HepG2 (cell line): ENCODE results near the gene CTSZ. TPM values are rescaled to one million over a fixed set of nuclear protein-coding genes. Genes with fewer than 3 reads are reported as not detected.

Source experiments
- ATAC-seq: fragments of 200-7000 bp; cut with Tn5 transposase; 3 replicates; pipeline ENCODE4 v1.9.1; 2020; ENCODE audit warnings: mild to moderate bottlenecking, moderate library complexity
- BruUV-seq: library from RNA; stranded (reverse); fragments of 400-500 nt; replicated peaks from 2 replicates; lab custom pipeline; 2021; lab: Mats Ljungman, UMichigan
- CTCF ChIA-PET: fragments of 300-600 bp; formaldehyde crosslinking; extraction: SDS; loops from one replicate; lab custom pipeline; 2021; ENCODE audit warnings: low total read pairs, inconsistent platforms, low intra/inter-chr PET ratio; lab: Yijun Ruan, JAX
- POLR2A ChIA-PET: fragments of 350-600 bp; sonication (Branson Sonifier 250); formaldehyde crosslinking; loops from one replicate; lab custom pipeline; 2020; ENCODE audit warnings: antibody characterized with exemption, inconsistent platforms; lab: Yijun Ruan, JAX
- DNase-seq: peaks from one replicate; pipeline ENCODE4 v3.0.0-alpha.2; 2015; ENCODE audit warnings: low spot score
- FAIRE-seq: peaks from 3 replicates; lab custom pipeline; 2011; peaks lifted over from hg19 to GRCh38; lab: Jason Lieb, UNC
- H2AFZ ChIP-seq: one replicate; pipeline ENCODE4 v1.6.1; 2011; ENCODE audit warnings: low read length, inconsistent platforms
- H3K27ac ChIP-seq: fragments of 300-600 bp; 3 replicates; pipeline ENCODE4 v1.8.0; 2011; ENCODE audit warnings: mixed run types, mild to moderate bottlenecking, mixed read lengths, low read length, inconsistent platforms; ENCODE audit not compliant: insufficient read depth; ENCODE audit errors: extremely low read length
- H3K27me3 ChIP-seq, 2 experiments: fragments of 200-600 bp in 1 of 2; 2 replicates in 1 of 2; 3 replicates in 1 of 2; pipeline versions ENCODE4 v1.6.0 to v1.8.0; 2011; ENCODE audit warnings: low read length in 2 of 2, mild to moderate bottlenecking in 2 of 2, moderate library complexity in 2 of 2, inconsistent platforms in 1 of 2; ENCODE audit not compliant: insufficient read depth in 2 of 2, control insufficient read depth in 1 of 2
- H3K36me3 ChIP-seq, 2 experiments: fragments of 200-600 bp in 1 of 2; replicated peaks in 1 of 2; 2 replicates in 1 of 2; 3 replicates in 1 of 2; pipeline versions ENCODE4 v1.5.1 to v1.8.0; 2011; ENCODE audit warnings: low read length in 2 of 2, inconsistent platforms in 1 of 2; ENCODE audit not compliant: insufficient read depth in 2 of 2, control insufficient read depth in 1 of 2
- H3K4me1 ChIP-seq: 2 replicates; pipeline ENCODE4 v1.5.1; 2012; ENCODE audit warnings: low read length, inconsistent platforms; ENCODE audit not compliant: insufficient read depth
- H3K4me2 ChIP-seq: 2 replicates; pipeline ENCODE4 v1.6.0; 2011; ENCODE audit warnings: low read depth, low read length, inconsistent platforms
- H3K4me3 ChIP-seq, 3 experiments: fragments of 200-600 bp in 1 of 3; sonication (generic), shearing (Covaris generic) in 1 of 3; replicated peaks in 1 of 3; 2 replicates each; pipeline ENCODE4 v1.5.1; 2011 to 2016; ENCODE audit warnings: low read length in 3 of 3, inconsistent platforms in 2 of 3, low read depth in 2 of 3, mild to moderate bottlenecking in 2 of 3, control low read depth in 1 of 3, mixed read lengths in 1 of 3; ENCODE audit not compliant: insufficient read depth in 1 of 3
- H3K79me2 ChIP-seq: one replicate; pipeline ENCODE4 v1.6.1; 2011; ENCODE audit warnings: low read length, inconsistent platforms; ENCODE audit not compliant: insufficient read depth
- H3K9ac ChIP-seq: 2 replicates; pipeline ENCODE4 v1.6.0; 2011; ENCODE audit warnings: mild to moderate bottlenecking, low read depth, low read length, inconsistent platforms; ENCODE audit not compliant: insufficient read depth
- H3K9me3 ChIP-seq: 2 replicates; pipeline ENCODE4 v1.5.1; 2012; ENCODE audit warnings: mild to moderate bottlenecking, low read length
- H4K20me1 ChIP-seq: 2 replicates; pipeline ENCODE4 v1.6.0; 2011; ENCODE audit warnings: inconsistent platforms, mild to moderate bottlenecking, low read length, moderate library complexity; ENCODE audit not compliant: insufficient read depth
- ASH2L ChIP-seq: fragments of 300-600, 200-600 bp; sonication (generic); IDR thresholded peaks from 2 replicates; pipeline ENCODE4 v1.7.0; 2017; ENCODE audit warnings: low read depth, mild to moderate bottlenecking, moderate library complexity, mixed read lengths, low read length; ENCODE audit not compliant: insufficient read length
- IRX3 ChIP-seq: sonication (generic); formaldehyde crosslinking; IDR thresholded peaks from 2 replicates; pipeline ENCODE4 v1.8.1; 2023; ENCODE audit warnings: mild to moderate bottlenecking, low read depth, missing genetic modification reagents, borderline replicate concordance
- JUND ChIP-seq: sonication (generic); formaldehyde crosslinking; IDR thresholded peaks from 2 replicates; pipeline ENCODE4 v1.8.0; 2022; ENCODE audit warnings: mild to moderate bottlenecking, missing genetic modification reagents
- KDM2A ChIP-seq: sonication (generic); formaldehyde crosslinking; IDR thresholded peaks from 2 replicates; pipeline ENCODE4 v1.4.0; 2020; ENCODE audit warnings: low read depth, missing genetic modification reagents, borderline replicate concordance
- KLF16 ChIP-seq, 2 experiments: sonication (generic) in 1 of 2; formaldehyde crosslinking in 1 of 2; IDR thresholded peaks; 2 replicates each; pipeline versions ENCODE4 v1.6.1 to v1.8.0; 2016 to 2023; ENCODE audit warnings: missing genetic modification reagents in 2 of 2, missing compliant biosample characterization in 1 of 2
- NAIF1 ChIP-seq: sonication (generic); formaldehyde crosslinking; IDR thresholded peaks from 2 replicates; pipeline ENCODE4 v1.5.0; 2020; ENCODE audit warnings: mild to moderate bottlenecking, missing genetic modification reagents, borderline replicate concordance
- RBAK ChIP-seq: sonication (generic); formaldehyde crosslinking; IDR thresholded peaks from 2 replicates; pipeline ENCODE4 v1.5.1; 2020; ENCODE audit warnings: mild to moderate bottlenecking, missing genetic modification reagents
- SMC3 ChIP-seq: IDR thresholded peaks from 2 replicates; pipeline ENCODE4 v1.6.1; 2011; ENCODE audit warnings: low read length, improper control_type of control experiment
- SMYD3 ChIP-seq: sonication (generic); formaldehyde crosslinking; IDR thresholded peaks from 2 replicates; pipeline ENCODE4 v1.8.1; 2023; ENCODE audit warnings: mild to moderate bottlenecking, missing genetic modification reagents
- YEATS4 ChIP-seq: sonication (generic); formaldehyde crosslinking; IDR thresholded peaks from 2 replicates; pipeline ENCODE4 v1.4.0; 2020; ENCODE audit warnings: missing genetic modification reagents, borderline replicate concordance
- ZNF235 ChIP-seq: sonication (generic); formaldehyde crosslinking; IDR thresholded peaks from 2 replicates; pipeline ENCODE4 v1.8.1; 2023; ENCODE audit warnings: mild to moderate bottlenecking, missing genetic modification reagents, borderline replicate concordance
- ZNF430 ChIP-seq: sonication (generic); formaldehyde crosslinking; IDR thresholded peaks from 2 replicates; pipeline ENCODE4 v1.9.0; 2021; ENCODE audit warnings: mild to moderate bottlenecking, missing genetic modification reagents
- ZNF484 ChIP-seq: sonication (generic); formaldehyde crosslinking; IDR thresholded peaks from 2 replicates; pipeline ENCODE4 v1.5.1; 2020; ENCODE audit warnings: mild to moderate bottlenecking, low read depth, missing genetic modification reagents, borderline replicate concordance
- ZSCAN21 ChIP-seq: sonication (generic); formaldehyde crosslinking; IDR thresholded peaks from 2 replicates; pipeline ENCODE4 v1.8.0; 2022; ENCODE audit warnings: mild to moderate bottlenecking, missing genetic modification reagents, moderate library complexity, borderline replicate concordance
- WGBS: methylation state at CpG from one replicate; pipeline ENCODE4 v1.1.6; 2017; ENCODE audit warnings: low lambda C conversion rate; 5-methylcytosine and 5-hydroxymethylcytosine counted together
- in situ Hi-C: cut with HindIII; loops from 2 replicates; pipeline ENCODE4 v1.10.0; 2017; ENCODE audit warnings: low pct_unique_long_range_greater_than_20kb; ENCODE audit not compliant: extremely low pct_ligation_motif_present
- intact Hi-C: fragments of 100-400 bp; cut with micrococcal nuclease; formaldehyde crosslinking; loops from one replicate; pipeline ENCODE4 v1.10.0; 2022; ENCODE audit not compliant: unreplicated experiment
- polyA plus RNA-seq, 8 experiments: library from polyadenylated mRNA; depleted of rRNA in 3 of 8; stranded (reverse) in 7 of 8; unstranded in 1 of 8; fragments of >200 nt; fragmentation: Illumina TruSeq in 4 of 8; extraction: Trizol in 4 of 8; gene quantifications; 2 replicates each; pipeline versions ENCODE4 v1.2.1 to v1.2.3, GENCODE V29; 2011 to 2016; ENCODE audit warnings: low read depth in 4 of 8, missing spikeins in 1 of 8, mixed read lengths in 1 of 8; ENCODE audit not compliant: insufficient read depth in 1 of 8
- total RNA-seq, 5 experiments: library from RNA; depleted of rRNA; stranded (reverse); fragments of >200 nt; fragmentation: Illumina TruSeq; extraction: Trizol; gene quantifications; 2 replicates each; pipeline ENCODE4 v1.2.3, GENCODE V29; 2016; ENCODE audit warnings: low read depth in 1 of 5
- TF ChIP-seq, protein P1 (sequence below): sonication (generic); formaldehyde crosslinking; conservative IDR thresholded peaks from 2 replicates; pipeline ENCODE4 v1.4.0; 2020; ENCODE audit warnings: missing genetic modification reagents
- TF ChIP-seq, protein P2 (sequence below): sonication (generic); formaldehyde crosslinking; IDR thresholded peaks from 2 replicates; pipeline ENCODE4 v1.4.0; 2020; ENCODE audit warnings: missing genetic modification reagents
- TF ChIP-seq, protein P3 (sequence below): sonication (generic); formaldehyde crosslinking; IDR thresholded peaks from 2 replicates; pipeline ENCODE4 v1.5.1; 2020; ENCODE audit warnings: missing genetic modification reagents, mild to moderate bottlenecking, borderline replicate concordance
- TF ChIP-seq, protein P4 (sequence below): sonication (generic); formaldehyde crosslinking; IDR thresholded peaks from 2 replicates; pipeline ENCODE4 v1.4.0; 2020; ENCODE audit warnings: missing genetic modification reagents, borderline replicate concordance

CTSZ gene
- total and polyA plus RNA-seq, 2 of the 13 experiments (the other 11 are each of a cell fraction or from before 2014, with no cell fraction given) = 0.33 TPM; not detected in 1

DNA sequence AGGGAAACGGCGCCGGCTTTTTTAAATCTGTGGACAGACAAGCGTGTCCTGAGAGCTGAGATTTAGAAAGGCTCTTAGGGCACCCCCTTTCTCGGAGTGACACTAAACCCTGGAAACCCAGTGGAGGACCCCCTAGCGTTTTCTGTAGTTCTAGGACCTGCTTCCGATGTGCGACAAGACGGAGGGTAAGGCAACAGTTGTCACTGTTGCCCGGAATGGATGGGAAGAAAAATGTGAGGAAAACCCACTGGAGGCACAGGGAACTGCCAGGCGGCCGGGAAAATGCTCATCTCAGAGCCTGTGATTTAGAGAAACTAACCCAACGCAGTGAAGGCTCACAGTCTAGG lies 25.6 kb upstream of the CTSZ start:
- ATAC-seq = peak; percentile 66
- DNase-seq = peak; percentile 54
- peaks cover 47% of the 10 kb centered on the region for H3K4me1 ChIP-seq
- peak overlapping the region; percentile 54 to 97 (median 65) for H3K4me3 ChIP-seq
- no peak for FAIRE-seq
- peak overlapping the region; percentile 63 for H3K27ac ChIP-seq
- TSS peak; percentile 99 for BruUV-seq
- peak overlapping the region; percentile 86 for H2AFZ ChIP-seq
- H3K9ac ChIP-seq = peak overlapping the region; percentile 72
- H4K20me1 ChIP-seq = peaks cover 10% of the 10 kb centered on the region; the same call in 1 of the 2 replicates
- POLR2A ChIA-PET = interaction anchor here (0.8 to 3.7 kb wide), 28 partner anchors 8 to 644 kb away, joined by 3 to 68 read pairs (median 7); partner anchors contain the start of genes NELFCD, PRELID3B, TUBB1 and VAPB
- H3K27me3 ChIP-seq = no peaks in the 10 kb centered on the region; a peak in 1 of 5 replicates
- peak overlapping the region; percentile 92 for H3K4me2 ChIP-seq
- WGBS = under 1% methylated on average over 13 of the region's 13 CpGs
- H3K9me3 ChIP-seq = no peaks in the 10 kb centered on the region
- H3K79me2 ChIP-seq = peaks cover 44% of the 10 kb centered on the region
- in situ Hi-C loops = no loop called here
- CTCF ChIA-PET = no interaction called here
- intact Hi-C loops = loop anchor here (1.0 to 5.0 kb wide), 4 partner anchors 16 to 140 kb away; partner anchors contain the start of gene NELFCD
- H3K36me3 ChIP-seq = peaks cover 7 to 18% of the 10 kb centered on the region in 2 experiments; a peak in 4 of 5 replicates
- TF ChIP-seq KLF16 (CRISPR knock-in tag; IDR thresholded peaks at IDR 0.05) (peak in 1 of 2 experiments; percentile 69; a peak in 1 of 4 replicates), SMC3 (peak; percentile 8; the same call in 1 of the 2 replicates), RBAK (CRISPR knock-in tag) (0 out of 2 replicates have a peak, but pooled peaks have one; percentile 25), SMYD3 (CRISPR knock-in tag) (0 out of 2 replicates have a peak, but pooled peaks have one; percentile 8), KDM2A (no peak), JUND (CRISPR knock-in tag) (0 out of 2 replicates have a peak, but pooled peaks have one; percentile 3), YEATS4 (CRISPR knock-in tag) (no peak), NAIF1 (CRISPR knock-in tag) (0 out of 2 replicates have a peak, but pooled peaks have one; percentile 44), ZNF430 (no peak), ZNF235 (no peak), ASH2L (peak; percentile 70), IRX3 (CRISPR knock-in tag) (0 out of 2 replicates have a peak, but pooled peaks have one; percentile 14), ZNF484 (0 out of 2 replicates have a peak, but pooled peaks have one; percentile 26), ZSCAN21 (CRISPR knock-in tag) (no peak)
- TF ChIP-seq, protein P1, sequence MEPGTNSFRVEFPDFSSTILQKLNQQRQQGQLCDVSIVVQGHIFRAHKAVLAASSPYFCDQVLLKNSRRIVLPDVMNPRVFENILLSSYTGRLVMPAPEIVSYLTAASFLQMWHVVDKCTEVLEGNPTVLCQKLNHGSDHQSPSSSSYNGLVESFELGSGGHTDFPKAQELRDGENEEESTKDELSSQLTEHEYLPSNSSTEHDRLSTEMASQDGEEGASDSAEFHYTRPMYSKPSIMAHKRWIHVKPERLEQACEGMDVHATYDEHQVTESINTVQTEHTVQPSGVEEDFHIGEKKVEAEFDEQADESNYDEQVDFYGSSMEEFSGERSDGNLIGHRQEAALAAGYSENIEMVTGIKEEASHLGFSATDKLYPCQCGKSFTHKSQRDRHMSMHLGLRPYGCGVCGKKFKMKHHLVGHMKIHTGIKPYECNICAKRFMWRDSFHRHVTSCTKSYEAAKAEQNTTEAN = no peak
- TF ChIP-seq, protein P2, sequence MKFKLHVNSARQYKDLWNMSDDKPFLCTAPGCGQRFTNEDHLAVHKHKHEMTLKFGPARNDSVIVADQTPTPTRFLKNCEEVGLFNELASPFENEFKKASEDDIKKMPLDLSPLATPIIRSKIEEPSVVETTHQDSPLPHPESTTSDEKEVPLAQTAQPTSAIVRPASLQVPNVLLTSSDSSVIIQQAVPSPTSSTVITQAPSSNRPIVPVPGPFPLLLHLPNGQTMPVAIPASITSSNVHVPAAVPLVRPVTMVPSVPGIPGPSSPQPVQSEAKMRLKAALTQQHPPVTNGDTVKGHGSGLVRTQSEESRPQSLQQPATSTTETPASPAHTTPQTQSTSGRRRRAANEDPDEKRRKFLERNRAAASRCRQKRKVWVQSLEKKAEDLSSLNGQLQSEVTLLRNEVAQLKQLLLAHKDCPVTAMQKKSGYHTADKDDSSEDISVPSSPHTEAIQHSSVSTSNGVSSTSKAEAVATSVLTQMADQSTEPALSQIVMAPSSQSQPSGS = no peak
- TF ChIP-seq, protein P3, sequence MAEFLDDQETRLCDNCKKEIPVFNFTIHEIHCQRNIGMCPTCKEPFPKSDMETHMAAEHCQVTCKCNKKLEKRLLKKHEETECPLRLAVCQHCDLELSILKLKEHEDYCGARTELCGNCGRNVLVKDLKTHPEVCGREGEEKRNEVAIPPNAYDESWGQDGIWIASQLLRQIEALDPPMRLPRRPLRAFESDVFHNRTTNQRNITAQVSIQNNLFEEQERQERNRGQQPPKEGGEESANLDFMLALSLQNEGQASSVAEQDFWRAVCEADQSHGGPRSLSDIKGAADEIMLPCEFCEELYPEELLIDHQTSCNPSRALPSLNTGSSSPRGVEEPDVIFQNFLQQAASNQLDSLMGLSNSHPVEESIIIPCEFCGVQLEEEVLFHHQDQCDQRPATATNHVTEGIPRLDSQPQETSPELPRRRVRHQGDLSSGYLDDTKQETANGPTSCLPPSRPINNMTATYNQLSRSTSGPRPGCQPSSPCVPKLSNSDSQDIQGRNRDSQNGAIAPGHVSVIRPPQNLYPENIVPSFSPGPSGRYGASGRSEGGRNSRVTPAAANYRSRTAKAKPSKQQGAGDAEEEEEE (CRISPR knock-in tag) = no peak
- TF ChIP-seq, protein P4, sequence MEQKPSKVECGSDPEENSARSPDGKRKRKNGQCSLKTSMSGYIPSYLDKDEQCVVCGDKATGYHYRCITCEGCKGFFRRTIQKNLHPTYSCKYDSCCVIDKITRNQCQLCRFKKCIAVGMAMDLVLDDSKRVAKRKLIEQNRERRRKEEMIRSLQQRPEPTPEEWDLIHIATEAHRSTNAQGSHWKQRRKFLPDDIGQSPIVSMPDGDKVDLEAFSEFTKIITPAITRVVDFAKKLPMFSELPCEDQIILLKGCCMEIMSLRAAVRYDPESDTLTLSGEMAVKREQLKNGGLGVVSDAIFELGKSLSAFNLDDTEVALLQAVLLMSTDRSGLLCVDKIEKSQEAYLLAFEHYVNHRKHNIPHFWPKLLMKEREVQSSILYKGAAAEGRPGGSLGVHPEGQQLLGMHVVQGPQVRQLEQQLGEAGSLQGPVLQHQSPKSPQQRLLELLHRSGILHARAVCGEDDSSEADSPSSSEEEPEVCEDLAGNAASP (CRISPR knock-in tag) = no peak
